Right lobe of liver (tissue), 6 donors: ENCODE data around the gene LYPD6. TPM values are rescaled to one million over a fixed set of nuclear protein-coding genes. Genes with fewer than 3 reads are reported as not detected.

ENCODE experiments used
- ATAC-seq, 4 donors: fragments of 200-7000 bp; cut with Tn5 transposase; one replicate each; pipeline ENCODE4 v1.9.1; 2020; ENCODE audit warnings: mild to moderate bottlenecking in 4 of 4, moderate library complexity in 4 of 4
- DNase-seq, 3 donors: peaks; one replicate each; pipeline ENCODE4 v3.0.0-alpha.2; 2020
- H3K27ac ChIP-seq, 3 donors: fragments of 200-600 bp; one replicate each; pipeline ENCODE4 v1.8.0; 2022
- H3K27me3 ChIP-seq, 2 donors: fragments of 200-600 bp; one replicate each; pipeline ENCODE4 v1.8.0; 2022
- H3K36me3 ChIP-seq, 4 donors: fragments of 200-600 bp; sonication (generic) in 1 of 4; one replicate each; pipeline versions ENCODE4 v1.5.1 to v1.8.0; 2017 to 2022; ENCODE audit warnings: control low read depth in 1 of 4
- H3K4me1 ChIP-seq, 4 donors: fragments of 200-600 bp; sonication (generic) in 1 of 4; one replicate each; pipeline versions ENCODE4 v1.5.1 to v1.8.0; 2017 to 2022; ENCODE audit warnings: control low read depth in 1 of 4
- H3K4me3 ChIP-seq, 3 donors: fragments of 200-600 bp; one replicate each; pipeline ENCODE4 v1.8.0; 2022
- H3K9me3 ChIP-seq, 4 donors: fragments of 200-600 bp; sonication (generic) in 1 of 4; one replicate each; pipeline versions ENCODE4 v1.5.1 to v1.8.0; 2017 to 2022; ENCODE audit warnings: control low read depth in 1 of 4
- CTCF ChIP-seq, 4 donors: fragments of 200-600 bp in 3 of 4; fragments of 450-650 bp in 1 of 4; IDR thresholded peaks; one replicate each; pipeline versions ENCODE4 v1.5.1 to v1.8.0; 2016 to 2022; ENCODE audit warnings: antibody characterized with exemption in 4 of 4, mild to moderate bottlenecking in 2 of 4
- POLR2A ChIP-seq: fragments of 450-650 bp; IDR thresholded peaks from one replicate; pipeline ENCODE4 v1.6.1; 2017; ENCODE audit warnings: antibody characterized with exemption, mild to moderate bottlenecking
- WGBS: methylation state at CpG from one replicate; pipeline ENCODE4 v1.1.6; 2018; ENCODE audit warnings: low coverage, low lambda C conversion rate; ENCODE audit not compliant: insufficient coverage; ENCODE audit errors: missing lambda C conversion rate; 5-methylcytosine and 5-hydroxymethylcytosine counted together
- intact Hi-C, 2 donors: fragments of 100-400 bp; cut with DNase I; formaldehyde crosslinking; loops; one replicate each; pipeline versions ENCODE4 v1.11.2 to v1.14.1; 2022
- total RNA-seq, 6 experiments: library from RNA; depleted of rRNA in 2 of 6; stranded (reverse); fragments of >200 nt in 2 of 6; fragmentation: NEBNext Ultra II Directional in 3 of 6; extraction: Animal tissue kit (Norgen Biotek cat#: 25700) in 3 of 6; gene quantifications; one replicate each; pipeline versions ENCODE4 v1.1.0 to v1.2.4, GENCODE V29; 2016 to 2023
- donor health status: DM: no; HTN: yes; CAD: no.
- donor health status: DM: no; HTN: no; CAD: no.
- donor health status: DM: no; HTN: no; CAD: no.
- donor health status: DM: no; HTN: yes; CAD: no.
- donor health status: DM: no; HTN: yes; CAD: no.

Gene LYPD6
- total RNA-seq, 6 experiments from 2014 or later: 0.04 to 0.26 (median 0.12) TPM; not detected in 2

- DNase-seq (no peak), ATAC-seq (no peak)
- Histone ChIP-seq H3K4me1 (no peaks in the 10 kb centered on the region), H3K27me3 (no peaks in the 10 kb centered on the region), H3K9me3 (no peaks in the 10 kb centered on the region), H3K27ac (no peak overlapping the region), H3K4me3 (no peak overlapping the region), H3K36me3 (no peaks in the 10 kb centered on the region)
- intact Hi-C loops: no loop called here
- TF ChIP-seq POLR2A (no peak), CTCF (IDR thresholded peaks at IDR 0.05) (no peak)
- WGBS: 64% methylated on average over 3 of the region's 3 CpGs
Measured at GRCh38 chr2:149486664-149487063, 156.3 kb downstream of the LYPD6 start.

- 36% methylated on average over 1 of the region's 1 CpG for WGBS
- intact Hi-C loops: no loop called here
- ATAC-seq: no peak
Measured at GRCh38 chr2:149487189-149487588, 156.8 kb downstream of the LYPD6 start.

GRCh38 chr2:149488706-149489440 lies 158.5 kb downstream of the LYPD6 start:
- intact Hi-C loops: no loop called here
- no peak for TF ChIP-seq POLR2A
- TF ChIP-seq CTCF (IDR thresholded peaks at IDR 0.05): no peak
- no peaks in the 10 kb centered on the region for H3K36me3 ChIP-seq
- H3K4me3 ChIP-seq: no peak overlapping the region
- no peak overlapping the region for H3K27ac ChIP-seq
- WGBS: 42% methylated on average over 10 of the region's 10 CpGs
- no peak for DNase-seq
- no peak for ATAC-seq
- H3K9me3 ChIP-seq: no peaks in the 10 kb centered on the region
- no peaks in the 10 kb centered on the region for H3K4me1 ChIP-seq
- H3K27me3 ChIP-seq: no peaks in the 10 kb centered on the region

More at GRCh38 chr2:149487189-149487588, 156.8 kb downstream of the LYPD6 start:
- H3K4me1 ChIP-seq: no peaks in the 10 kb centered on the region
- TF ChIP-seq CTCF (IDR thresholded peaks at IDR 0.05) (peak in 3 of 4 donors; percentile 6 to 18 (median 16)), POLR2A (no peak)
- H3K9me3 ChIP-seq: no peaks in the 10 kb centered on the region
- no peak overlapping the region for H3K27ac ChIP-seq
- no peak for DNase-seq
- no peaks in the 10 kb centered on the region for H3K27me3 ChIP-seq
- no peak overlapping the region for H3K4me3 ChIP-seq
- H3K36me3 ChIP-seq: no peaks in the 10 kb centered on the region

GRCh38 chr2:149489452-149489851 lies 159.1 kb downstream of the LYPD6 start:
- no peak overlapping the region for H3K27ac ChIP-seq
- intact Hi-C loops: no loop called here
- no peak overlapping the region for H3K4me3 ChIP-seq
- DNase-seq (no peak), ATAC-seq (no peak)
- whole genome bisulfite sequencing: 81% methylated on average over 6 of the region's 11 CpGs
- H3K9me3 ChIP-seq: no peaks in the 10 kb centered on the region
- no peaks in the 10 kb centered on the region for H3K36me3 ChIP-seq
- H3K4me1 ChIP-seq: no peaks in the 10 kb centered on the region
- TF ChIP-seq CTCF (IDR thresholded peaks at IDR 0.05) (no peak), POLR2A (no peak)
- H3K27me3 ChIP-seq: no peaks in the 10 kb centered on the region
